ENCODE measurements around the gene C2CD4C.
"Not testable (repeated sequence)": the region's sequence is repeated elsewhere in the genome, so short reads cannot be mapped to it uniquely, and the experiment has no call there.

Gene C2CD4C, protein sequence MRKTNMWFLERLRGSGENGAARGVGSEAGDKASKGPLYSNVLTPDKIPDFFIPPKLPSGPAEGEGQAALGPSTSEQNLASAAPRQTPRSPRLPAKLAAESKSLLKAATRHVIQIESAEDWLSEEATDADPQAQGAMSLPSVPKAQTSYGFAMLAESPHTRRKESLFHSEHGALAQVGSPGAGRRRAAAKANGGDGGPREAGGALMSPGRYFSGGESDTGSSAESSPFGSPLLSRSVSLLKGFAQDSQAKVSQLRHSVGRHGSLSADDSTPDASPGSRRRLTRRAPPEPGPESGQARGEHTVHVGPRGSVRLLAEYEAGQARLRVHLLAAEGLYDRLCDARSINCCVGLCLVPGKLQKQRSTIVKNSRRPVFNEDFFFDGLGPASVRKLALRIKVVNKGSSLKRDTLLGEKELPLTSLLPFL

DNA sequence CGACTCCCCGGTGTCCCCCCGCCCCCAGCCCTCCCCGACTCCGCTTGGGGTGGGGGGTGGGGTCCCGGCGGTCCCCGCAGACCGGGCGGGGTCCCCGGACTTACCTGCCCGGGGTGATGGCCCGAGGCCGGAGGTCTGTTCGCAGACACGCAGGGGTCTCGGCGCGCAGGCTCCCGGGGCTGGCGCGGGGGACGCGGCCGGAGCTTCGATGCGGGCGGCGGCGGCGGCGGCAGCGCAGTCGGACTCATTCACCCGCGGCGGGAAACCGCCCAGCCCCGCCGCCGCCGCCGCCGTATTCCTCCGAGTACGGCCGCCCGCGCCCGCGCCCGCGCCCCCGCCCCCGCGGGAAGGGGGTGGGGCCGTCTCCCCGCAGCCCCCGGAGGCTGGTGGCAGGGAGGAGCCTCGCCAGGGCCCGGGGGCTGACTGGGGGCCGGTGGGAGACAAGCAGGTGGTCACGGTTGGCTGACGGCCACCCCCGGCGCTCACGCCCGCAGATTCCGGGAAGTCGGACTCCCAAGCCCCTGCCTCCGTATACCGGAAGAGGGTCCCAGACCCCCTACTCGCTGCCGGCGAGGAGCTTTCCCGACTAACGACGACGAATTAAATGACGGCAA lies at the start of gene C2CD4C:
Gene C2CD4C (minus strand): TSS at position 246 of the 614 bp plus-strand sequence. CDS start 786 bp downstream, outside the sequence.
- no peak for DNase-seq (ENCODE audit: low read depth)

DNA sequence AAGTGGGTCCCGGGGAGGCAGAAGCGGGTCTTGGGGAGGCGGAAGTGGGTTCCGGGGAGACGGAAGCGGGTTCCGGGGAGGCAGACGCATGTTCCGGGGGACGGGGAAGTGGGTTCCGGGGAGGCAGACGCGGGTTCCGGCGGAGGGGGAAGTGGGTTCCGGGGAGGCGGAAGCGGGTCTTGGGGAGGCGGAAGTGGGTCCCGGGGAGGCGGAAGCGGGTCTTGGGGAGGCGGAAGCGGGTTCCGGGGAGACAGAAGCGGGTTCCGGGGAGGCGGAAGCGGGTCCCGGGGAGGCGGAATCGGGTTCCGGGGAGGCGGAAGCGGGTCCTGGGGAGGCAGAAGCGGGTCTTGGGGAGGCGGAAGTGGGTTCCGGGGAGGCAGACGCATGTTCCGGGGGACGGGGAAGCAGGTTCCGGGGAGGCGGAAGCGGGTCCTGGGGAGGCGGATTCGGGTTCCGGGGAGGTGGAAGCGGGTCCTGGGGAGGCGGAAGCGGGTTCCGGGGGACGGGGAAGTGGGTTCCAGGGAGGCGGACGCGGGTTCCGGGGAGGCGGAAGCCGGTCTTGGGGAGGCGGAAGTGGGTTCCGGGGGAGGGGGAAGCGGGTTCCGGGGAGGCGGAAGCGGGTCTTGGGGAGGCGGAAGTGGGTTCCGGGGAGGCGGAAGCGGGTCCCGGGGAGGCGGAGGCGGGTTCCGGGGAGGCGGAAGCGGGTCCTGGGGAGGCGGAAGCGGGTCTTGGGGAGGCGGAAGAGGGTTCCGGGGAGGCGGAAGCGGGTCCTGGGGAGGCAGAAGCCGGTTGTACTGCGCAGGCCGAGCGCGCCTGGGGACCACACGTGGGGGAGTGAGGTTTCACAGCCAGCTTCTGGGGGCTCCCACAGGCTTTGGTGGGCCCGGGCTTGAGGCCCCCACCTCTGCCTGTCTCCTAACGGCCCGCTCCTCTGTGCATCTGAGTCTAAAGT lies 49.4 kb upstream of the C2CD4C start:
- DNase-seq (ENCODE audit: low read depth): no peak

DNA sequence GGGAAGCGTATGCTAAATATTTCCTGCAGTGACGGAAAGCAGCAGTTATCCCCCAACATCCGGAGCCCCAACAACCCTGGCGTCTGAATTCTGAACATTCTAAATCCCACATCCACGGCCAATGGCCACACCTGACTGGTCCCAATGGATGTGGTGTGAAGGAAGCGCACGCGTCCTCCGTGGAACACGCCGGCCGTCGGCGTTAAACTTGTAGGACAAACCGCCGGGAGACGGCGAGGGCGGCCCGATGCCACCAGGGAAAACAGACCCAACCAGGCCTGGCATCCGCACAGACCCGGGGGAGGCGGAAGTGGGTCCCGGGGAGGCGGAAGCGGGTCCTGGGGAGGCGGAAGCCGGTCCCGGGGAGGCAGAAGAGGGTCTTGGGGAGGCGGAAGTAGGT lies 48.7 kb upstream of the C2CD4C start:
- DNase-seq (ENCODE audit: low read depth): no peak

DNA sequence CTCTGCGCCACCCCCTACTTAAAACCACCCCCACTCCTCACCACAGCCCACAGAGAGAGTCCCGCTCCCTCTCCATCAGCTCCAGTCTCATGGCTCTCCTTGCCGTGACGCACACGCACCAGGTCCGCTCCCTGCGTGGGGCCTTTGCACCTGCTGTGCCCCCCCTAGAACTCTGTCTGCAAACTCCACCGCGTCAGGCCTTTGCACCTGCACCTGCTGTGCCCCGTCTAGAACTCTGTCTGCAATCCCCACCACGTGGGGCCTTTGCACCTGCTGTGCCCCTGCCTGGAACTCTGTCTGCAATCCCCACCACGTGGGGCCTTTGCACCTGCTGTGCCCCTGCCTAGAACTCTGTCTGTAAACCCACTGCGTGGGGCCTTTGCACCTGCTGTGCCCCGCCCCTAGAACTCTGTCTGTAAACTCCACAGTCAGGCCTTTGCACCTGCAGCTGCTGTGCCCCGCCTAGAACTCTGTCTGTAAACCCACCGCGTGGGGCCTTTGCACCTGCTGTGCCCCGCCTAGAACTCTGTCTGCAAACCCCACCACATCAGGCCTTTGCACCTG lies 47.7 kb upstream of the C2CD4C start:
- no peak for DNase-seq (ENCODE audit: low read depth)

DNA sequence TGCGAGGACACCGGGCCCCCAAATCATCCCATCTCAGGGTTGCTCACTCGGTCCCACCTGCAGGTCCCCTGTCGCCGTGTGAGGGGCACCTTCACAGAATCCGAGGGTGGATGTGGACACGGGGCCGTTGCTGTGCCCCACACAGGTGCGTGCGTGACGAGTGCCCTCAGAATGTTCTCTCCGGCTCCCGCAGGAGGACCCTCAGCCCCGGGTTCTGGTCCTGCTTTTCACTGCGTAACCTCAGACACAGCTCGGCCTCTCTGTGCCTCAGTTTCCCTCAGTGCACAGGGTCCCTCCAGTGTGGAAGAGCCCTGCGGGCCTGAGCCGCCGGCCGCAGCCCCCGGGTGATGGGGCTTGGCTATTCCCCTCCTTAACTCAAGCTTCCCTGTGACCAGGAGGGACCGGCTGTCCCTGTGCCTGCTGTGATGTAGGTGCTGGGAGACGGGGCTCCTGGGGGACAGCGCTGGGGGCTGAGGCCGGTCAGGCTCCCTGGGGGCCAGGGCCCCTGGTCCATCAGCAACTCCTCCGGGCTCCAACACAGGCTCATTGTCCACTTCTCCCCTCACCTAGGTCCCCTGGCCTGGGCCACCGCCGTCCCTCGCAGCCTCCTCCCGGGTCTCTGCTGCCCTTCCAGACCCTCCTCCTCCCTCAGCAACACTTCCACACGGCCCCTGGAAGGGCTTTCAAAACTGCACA lies 47.1 kb upstream of the C2CD4C start:
- no peak for DNase-seq (ENCODE audit: low read depth)

DNA sequence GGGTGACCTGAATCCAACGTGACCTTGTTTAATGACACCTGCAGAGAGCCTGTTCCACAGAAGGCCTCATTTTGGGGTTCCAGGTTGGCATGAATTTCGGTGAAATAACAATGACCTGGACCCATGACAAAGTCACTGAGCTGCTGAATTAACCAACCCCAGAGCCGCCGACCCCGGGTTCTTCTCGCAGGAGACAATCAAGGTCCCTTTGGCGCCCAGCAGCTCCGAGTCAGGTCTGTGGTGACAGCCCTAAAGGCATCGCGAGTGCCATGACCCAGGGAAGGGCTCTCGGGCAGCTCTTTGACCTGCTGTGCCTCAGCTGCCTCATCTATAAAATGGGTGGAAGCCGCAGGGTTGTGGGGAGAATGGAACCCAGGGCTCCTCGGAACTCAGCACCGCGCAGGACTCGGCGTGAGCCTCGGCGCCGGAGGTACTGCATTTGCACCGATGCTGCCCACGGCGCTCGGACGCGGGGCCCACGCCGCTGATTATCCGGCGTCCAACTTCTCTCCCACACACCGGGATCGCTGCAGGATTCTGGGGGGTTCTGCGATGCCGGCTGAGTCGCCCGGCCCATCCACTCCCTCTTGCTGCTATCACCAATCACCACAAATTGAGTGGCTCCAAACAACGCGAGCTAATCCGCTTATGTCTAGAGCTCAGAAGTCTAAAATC lies 46.2 kb upstream of the C2CD4C start:
- DNase-seq (ENCODE audit: low read depth): no peak

DNA sequence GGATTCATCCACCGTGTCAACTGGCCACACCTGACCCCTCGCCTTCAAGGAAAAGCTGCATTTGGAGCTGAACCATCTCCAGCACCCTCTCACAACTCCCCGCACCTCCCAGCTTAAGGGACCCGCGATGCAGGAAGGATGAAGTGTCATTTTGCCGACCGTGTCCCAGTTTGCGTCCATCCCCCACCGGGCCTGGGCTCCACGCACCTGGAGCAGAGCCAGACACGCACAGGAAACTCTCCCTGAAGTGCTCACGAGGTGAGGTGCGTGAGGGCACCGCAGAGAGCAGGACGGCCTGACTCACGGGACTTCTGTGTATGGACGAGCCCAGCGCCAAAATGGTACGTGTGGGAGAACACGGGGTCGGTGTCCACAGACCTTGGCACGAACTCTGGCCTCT lies 44.7 kb upstream of the C2CD4C start:
- no peak for DNase-seq (ENCODE audit: low read depth)

DNA sequence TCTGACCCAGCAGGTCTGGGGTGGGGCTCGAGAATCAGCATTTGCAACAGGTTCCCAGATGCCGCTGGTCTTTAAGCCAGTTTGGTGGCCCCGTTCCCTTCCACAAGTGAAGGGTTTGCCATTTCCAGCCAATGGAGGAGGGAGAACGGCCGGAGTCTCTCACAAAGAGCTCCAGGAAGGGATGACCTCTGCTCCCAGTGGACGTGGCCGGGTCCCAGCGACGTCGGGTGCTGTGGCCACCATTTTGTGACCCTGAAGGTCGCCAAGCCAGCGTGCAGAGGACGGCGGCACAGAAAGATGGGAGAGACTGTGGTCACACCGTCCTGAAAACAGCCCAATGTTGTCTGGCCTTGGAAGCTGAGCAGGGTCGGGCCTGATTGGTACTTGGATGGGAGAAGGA lies 43.9 kb upstream of the C2CD4C start:
- no peak for DNase-seq (ENCODE audit: low read depth)

DNA sequence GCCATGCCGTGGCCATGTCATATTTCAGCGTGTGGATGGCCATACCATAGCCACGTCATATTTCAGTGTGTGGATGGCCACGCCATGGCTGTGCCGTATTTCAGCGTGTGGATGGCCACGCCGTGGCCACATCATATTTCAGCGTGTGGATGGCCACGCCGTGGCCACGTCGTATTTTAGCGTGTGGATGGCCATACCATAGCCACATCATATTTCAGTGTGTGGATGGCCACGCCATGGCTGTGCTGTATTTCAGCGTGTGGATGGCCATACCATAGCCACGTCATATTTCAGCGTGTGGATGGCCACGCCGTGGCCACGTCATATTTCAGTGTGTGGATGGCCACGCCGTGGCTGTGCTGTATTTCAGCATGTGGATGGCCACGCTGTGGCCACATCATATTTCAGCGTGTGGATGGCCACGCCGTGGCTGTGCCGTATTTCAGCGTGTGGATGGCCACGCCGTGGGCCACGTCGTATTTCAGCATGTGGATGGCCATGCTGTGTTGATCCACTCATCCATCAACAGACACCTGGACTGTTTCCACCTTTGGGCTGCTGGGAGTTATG lies 42.0 kb upstream of the C2CD4C start:
- not testable (repeated sequence) for DNase-seq (ENCODE audit: low read depth)

DNA sequence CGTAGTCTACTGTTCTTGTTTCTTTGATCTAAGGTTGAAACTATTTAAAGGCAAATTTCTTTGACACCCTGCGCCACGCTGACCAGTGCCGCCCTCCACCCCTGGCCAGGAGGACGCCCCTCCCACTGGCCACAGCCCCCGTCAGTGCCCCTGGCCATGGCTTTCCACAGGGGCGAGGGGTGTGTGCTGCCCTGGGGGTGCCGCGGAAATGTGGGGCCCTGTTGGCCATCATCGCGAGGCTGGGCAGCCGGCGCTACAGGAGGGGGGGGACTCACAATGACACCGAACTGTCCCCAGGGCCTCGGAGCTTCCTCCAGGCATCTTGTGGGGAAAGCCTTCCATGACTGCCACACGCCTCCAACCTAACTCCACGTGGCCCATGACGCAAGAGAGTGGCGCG lies 41.0 kb upstream of the C2CD4C start:
- no peak for DNase-seq (ENCODE audit: low read depth)

DNA sequence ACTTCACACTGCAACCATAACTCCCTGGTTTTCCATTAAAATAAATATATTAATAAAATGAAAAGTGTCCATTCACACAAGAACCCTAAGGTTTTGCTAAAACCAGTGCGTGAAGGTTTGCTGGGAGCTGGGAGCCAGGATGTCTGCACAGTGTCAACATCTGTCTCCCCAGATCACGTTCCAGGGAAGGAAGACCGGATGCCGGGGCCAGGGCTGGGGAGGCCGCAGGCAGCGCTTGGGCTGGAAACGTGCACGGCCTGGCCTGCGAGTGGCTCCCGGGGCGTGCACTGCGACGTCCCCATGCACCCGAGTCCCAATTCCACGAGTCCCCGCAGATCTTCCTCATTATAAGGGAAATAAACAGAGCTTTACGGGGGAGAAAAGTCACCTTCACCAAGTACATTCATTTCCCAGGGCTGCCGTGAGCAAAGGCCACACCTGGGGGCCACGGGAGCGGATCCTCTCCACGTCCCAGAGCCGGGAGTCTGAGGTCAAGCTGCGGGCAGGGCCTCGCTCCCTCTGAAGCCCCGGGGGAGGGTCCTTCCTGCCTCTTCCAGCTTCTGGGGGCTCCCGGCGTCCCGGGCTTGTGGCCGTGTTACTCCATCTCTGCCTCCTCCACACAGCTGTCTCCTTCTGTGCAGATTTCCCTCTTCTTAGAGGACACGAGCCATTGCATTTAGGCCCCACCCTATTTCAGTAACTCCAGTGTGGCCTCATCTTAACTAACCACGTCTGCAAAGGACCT lies 39.0 kb upstream of the C2CD4C start:
- DNase-seq (ENCODE audit: low read depth): no peak

DNA sequence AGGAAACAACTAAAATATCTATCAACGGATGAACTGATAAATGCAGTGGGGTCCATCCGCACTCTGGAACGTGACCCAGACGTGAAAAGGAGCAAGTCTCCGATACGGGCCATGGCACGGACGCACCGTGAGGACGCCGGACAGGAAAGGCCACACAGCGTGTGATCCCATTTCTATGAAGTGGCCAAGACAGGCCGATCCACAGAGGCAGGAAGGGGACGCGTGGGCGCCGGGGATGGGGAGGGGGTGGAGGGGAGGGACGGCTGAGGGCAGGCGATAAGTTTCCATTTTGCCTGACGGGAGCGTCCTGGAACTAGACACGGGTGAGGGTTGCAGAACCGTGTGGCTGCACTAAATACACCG lies 38.1 kb upstream of the C2CD4C start:
- no peak for DNase-seq (ENCODE audit: low read depth)

DNA sequence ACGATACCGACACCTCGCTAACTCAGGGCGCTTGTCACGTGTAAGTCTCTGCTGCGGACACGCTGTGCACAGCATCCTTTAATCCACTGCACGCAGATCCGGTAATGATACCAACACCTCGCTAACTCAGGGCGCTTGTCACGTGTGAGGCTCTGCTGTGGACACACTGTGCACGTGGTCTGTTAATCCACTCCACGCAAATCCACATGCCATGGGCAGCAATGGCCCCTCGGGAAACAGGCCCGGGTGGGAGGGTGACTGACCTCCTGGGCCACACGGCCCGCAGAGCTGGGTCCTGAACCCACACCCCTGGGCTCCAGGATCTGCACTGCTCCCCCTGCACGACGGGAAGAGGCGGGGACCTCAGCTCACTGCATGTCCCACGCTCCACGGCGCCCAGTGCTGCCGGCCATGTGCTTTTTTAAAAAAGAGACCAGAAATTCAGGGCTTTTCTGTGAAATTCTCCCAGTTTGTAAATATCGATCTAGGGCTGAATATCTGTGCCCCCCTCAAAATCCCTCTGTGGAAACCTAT lies 35.8 kb upstream of the C2CD4C start:
- no peak for DNase-seq (ENCODE audit: low read depth)

DNA sequence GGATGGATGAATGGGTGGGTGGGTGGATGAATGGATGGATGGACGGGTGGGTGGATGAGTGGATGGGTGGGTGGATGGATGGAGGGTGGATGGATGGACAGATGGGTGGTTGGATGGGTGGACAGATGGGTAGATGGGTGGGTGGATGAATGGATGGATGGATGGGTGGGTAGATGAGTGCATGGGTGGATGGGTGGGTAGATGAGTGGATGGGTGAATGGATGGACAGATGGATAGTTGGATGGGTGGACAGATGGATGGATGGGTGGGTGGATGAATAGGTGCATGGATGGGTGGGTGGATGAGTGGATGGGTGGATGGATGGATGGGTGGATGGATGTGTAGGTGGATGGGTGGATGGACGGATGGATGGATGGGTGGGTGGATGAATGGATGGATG lies 34.1 kb upstream of the C2CD4C start:
- no peak for DNase-seq (ENCODE audit: low read depth)

DNA sequence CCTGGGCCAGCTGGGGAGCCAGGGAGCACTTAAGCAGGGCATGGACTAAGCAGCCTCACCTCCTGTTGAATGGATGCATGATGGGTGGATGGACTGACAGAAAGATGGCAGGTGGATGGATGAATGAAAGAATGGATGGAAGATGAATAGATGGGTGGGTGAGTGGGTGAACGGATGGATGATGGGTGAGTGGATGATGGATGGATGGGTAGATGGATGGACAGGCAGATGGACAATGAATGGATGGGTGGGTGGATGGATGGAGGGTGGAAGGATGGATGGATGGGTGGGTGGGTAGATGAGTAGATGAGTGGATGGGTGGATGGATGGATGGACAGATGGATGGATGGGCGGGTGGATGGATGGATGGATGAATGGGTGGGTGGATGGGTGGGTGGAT lies 33.1 kb upstream of the C2CD4C start:
- DNase-seq (ENCODE audit: low read depth): no peak

DNA sequence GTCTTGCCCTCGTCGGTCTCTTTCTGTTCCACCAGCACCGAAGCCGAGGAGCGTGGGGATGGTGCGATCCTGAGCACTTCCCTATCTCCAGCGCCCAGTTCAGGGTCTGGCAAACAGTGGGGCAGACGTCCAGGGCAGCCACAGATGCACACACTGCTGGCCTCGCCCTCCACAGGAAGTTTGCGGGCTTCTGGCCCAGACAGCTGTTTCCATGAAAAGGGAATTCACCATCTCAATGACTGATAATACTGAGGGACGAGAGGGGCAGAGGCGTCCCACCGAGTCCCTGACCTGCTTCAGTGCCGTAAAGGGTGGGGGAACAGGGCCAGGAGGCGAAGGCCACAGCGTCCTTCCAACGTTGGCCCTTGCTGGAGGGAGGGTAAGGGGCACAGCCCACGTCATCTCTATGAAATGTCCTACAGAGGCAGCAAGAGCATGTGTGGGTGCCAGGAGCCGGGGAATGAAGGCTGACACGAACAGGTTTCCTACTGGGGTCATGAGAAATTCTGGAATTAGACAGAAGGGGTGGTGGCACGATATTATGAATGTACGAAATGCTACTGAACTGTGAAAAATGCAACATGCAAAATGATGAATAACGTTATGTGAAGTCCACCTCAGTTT lies 32.4 kb upstream of the C2CD4C start:
- no peak for DNase-seq (ENCODE audit: low read depth)

DNA sequence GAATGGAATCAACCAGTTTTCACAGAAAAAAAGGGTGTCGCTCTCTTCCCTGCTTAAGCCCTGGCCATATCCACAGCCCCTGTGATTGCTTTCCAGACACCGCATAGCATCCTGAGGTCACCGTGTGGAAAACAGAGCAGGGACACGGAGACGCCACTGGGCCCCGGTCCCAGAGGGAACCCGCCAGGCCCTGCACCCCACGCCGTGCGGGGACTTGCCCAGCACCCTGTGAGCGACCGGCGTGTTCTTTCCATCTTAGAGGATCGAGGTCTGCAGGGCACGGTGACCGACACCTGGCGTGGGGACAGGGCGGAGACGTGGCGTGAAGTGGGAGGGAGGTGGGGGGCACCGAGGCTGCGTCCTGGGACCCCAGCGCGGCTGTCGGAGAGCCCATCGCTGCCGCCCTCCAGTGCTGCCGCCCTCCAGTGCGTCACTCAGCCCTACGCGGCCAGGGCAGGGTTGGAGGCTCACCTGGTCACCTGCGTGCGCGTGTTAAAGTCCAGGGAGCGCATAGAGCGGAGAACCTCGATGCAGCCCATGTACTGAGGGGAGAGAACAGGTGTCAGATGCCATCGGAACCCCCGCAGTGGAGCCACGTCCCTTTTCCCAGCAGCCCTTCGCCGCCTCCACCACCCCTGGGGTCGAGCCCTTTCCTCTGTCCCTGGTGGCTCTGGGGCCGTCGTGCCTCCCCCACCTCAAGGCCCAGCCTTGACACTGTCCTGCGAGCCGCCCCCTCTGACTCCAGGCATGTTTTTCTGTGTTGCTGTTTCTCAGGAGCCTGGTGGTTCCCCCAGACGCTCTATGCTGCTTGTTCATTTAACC lies 31.7 kb upstream of the C2CD4C start:
- DNase-seq (ENCODE audit: low read depth): no peak

DNA sequence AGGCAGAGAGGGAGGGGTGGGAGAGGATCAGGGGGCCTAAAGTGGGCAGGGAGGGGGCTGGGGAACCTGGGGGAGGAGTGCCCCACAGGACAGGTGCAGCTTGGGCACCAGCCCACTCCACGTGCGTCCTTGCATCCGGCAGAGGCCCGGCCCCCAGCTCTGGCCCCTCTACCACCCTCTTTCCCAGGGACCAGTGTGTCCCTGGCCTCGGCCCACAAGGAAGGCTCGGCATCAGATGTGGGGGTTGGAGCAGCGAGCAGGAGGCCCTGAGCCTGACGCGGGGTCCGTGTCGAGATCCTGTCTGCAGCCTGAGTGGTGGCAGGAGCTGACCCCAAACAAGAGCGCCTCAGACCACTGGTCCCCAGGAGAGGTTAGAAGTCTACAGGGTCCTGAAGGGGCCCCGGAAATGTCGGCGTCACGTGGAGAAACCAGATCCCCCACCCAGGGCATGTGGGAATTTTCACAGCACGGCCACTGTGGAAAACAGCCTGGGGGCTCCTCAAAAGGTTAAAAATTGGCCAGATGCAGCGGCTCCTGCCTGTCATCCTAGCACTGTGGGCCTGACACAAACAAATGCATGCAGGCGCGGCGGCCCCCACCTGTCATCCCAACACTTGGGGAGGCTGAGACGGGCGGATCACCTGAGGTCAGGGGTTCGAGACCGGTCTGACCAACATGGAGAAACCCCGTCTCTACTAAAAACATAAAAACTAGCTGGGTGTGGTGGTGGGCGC lies 30.4 kb upstream of the C2CD4C start:
- no peak for DNase-seq (ENCODE audit: low read depth)

All from GM04504 (cell line).